DOHH2 (cell line): ENCODE data around the gene DGKD.

ENCODE experiments used
- CTCF ChIP-seq: fragments of 200-600 bp; sonication (generic); IDR thresholded peaks from one replicate; pipeline ENCODE4 v1.5.1; 2014; ENCODE audit warnings: antibody characterized with exemption, mild to moderate bottlenecking, low read depth, low read length; ENCODE audit not compliant: poor library complexity, severe bottlenecking
- EZH2phosphoT487 ChIP-seq: fragments of 200-600 bp; sonication (generic); IDR thresholded peaks from 2 replicates; pipeline ENCODE4 v1.6.1; 2017; ENCODE audit warnings: borderline replicate concordance, mild to moderate bottlenecking, antibody characterized with exemption, low read length, moderate library complexity, mixed read lengths

- TF ChIP-seq CTCF (no peak), EZH2phosphoT487 (no peak)
Observed at GRCh38 chr2:233476651-233477547, 122.6 kb downstream of the DGKD start.
